ENCODE measurements around the gene C1orf35. TPM values are rescaled to one million over a fixed set of nuclear protein-coding genes. Genes with fewer than 3 reads are reported as not detected.

Gene C1orf35
- total RNA-seq, 1 experiment from 2014 or later = 18.7 TPM

DNA sequence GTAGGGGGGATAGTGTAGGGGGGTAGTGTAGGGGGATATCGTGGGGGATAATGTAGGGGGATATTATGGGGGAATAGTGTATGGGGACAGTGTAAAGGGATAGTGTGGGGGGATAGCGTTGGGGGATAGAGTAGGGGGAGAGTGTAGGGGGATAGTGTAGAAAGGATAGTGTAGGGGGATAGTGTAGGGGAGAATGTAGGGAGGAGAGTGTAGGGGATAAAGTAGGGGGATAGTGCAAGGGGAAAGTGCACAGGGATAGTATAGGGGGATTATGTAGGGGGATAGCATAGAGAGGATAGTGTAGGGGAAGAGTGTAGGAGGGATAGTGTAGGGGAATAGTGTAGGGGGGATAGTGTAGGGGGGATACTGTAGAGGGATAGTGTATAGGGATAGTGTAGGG, 33.0 kb downstream of the C1orf35 start:
- Histone ChIP-seq H3K4me1 (replicated peaks) (no peaks in the 10 kb centered on the region), H3K27ac (no peak overlapping the region)

DNA sequence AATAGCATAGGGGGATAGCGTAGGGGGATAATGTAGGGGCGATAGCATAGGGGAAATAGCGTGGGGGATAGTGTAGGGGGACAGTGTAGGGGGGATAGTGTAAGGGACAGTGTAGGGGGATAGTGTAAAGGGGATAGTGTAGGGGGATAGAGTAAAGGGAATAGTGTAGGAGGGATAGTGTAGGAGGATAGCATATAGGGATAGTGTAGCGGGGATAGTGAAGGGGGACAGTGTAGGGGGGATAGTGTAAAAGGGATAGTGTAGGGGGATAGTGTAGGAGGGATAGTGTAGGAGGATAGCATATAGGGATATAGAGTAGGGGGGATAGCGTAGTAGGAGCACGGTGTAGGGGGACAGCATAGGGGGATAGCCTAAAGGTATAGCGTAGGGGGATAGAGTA, 34.8 kb downstream of the C1orf35 start:
- Histone ChIP-seq H3K27ac (no peak overlapping the region), H3K4me3 (no peak overlapping the region), H3K27me3 (replicated peaks) (peaks cover 7% of the 10 kb centered on the region; the same call in 1 of the 2 replicates), H3K4me1 (replicated peaks) (no peaks in the 10 kb centered on the region), H3K36me3 (no peaks in the 10 kb centered on the region), H3K9me3 (replicated peaks) (no peaks in the 10 kb centered on the region)
- no peak for DNase-seq (ENCODE audit: low read depth in 1 of 2, low spot score in 2 of 2)

More for the DNA sequence above, 33.0 kb downstream of the C1orf35 start:
- Histone ChIP-seq H3K36me3 (no peaks in the 10 kb centered on the region), H3K27me3 (replicated peaks) (peaks cover 7% of the 10 kb centered on the region; the same call in 1 of the 2 replicates), H3K4me3 (no peak overlapping the region), H3K9me3 (replicated peaks) (no peaks in the 10 kb centered on the region)
- no peak for DNase-seq (ENCODE audit: low read depth in 1 of 2, low spot score in 2 of 2)

DNA sequence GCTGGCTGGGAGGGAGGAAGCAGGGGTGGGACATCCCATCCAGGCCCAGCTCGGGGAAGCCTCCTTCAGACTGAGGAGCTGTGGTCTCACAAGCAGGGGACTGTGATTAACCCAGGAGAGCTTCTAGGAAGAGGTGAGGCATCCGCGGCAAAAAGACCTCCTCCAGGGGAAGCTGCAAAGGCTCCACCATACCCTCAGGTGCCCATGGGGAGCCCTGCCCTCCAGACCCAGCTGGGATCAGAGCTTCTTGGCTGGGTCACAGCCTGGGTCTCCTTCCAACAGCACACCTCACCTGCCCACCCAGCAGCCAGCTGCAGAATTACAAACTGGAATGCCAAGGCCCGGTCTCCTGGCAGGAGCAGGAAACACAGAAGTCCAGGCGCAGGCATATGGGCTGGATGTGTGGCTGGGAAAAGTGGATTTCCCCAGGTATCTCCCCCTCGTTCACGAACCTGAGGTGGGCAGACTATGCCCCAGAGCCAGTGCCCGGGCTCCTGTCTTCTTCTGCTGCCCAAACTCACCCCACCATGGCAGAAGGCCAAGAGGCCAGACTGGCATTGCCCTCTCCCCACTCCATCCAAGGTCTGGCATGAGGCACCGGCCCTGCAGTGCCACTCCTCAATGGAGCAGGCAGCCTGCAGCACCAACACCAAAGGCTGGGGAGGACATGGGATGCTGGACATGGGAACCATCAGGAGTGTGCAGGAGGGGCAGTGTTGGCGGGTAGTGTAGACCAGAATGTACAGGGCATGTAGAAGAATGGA, 36.1 kb downstream of the C1orf35 start:
- Histone ChIP-seq H3K4me3 (no peak overlapping the region), H3K36me3 (no peaks in the 10 kb centered on the region), H3K9me3 (replicated peaks) (no peaks in the 10 kb centered on the region), H3K4me1 (replicated peaks) (no peaks in the 10 kb centered on the region), H3K27me3 (replicated peaks) (peaks cover 7% of the 10 kb centered on the region; the same call in 1 of the 2 replicates), H3K27ac (no peak overlapping the region)
- no peak for DNase-seq (ENCODE audit: low read depth in 1 of 2, low spot score in 2 of 2)

DNA sequence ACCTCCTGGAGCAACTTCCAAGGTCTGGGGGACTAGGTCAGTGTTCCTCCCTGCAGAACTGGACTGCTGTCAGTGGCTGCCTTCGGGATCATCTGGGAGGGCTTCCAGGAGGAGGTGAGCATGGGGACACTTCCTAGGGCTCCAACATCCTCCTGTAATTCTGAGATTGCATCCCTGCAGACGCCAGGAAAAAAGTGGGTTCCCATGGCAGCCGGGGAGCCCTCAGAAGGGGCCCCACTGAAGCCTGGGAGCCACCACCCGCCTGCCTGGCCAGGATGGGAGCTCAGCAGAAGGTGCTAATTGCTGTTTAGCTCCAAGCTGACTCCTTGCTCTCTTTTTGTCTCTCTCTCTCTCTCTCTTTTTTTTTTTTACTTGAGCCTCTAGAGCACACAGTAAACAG, 36.7 kb downstream of the C1orf35 start:
- DNase-seq (ENCODE audit: low read depth in 1 of 2, low spot score in 2 of 2) = no peak
- Histone ChIP-seq H3K4me1 (replicated peaks) (no peaks in the 10 kb centered on the region), H3K4me3 (no peak overlapping the region), H3K27me3 (replicated peaks) (peaks cover 7% of the 10 kb centered on the region; the same call in 1 of the 2 replicates), H3K27ac (no peak overlapping the region), H3K9me3 (replicated peaks) (no peaks in the 10 kb centered on the region), H3K36me3 (no peaks in the 10 kb centered on the region)

DNA sequence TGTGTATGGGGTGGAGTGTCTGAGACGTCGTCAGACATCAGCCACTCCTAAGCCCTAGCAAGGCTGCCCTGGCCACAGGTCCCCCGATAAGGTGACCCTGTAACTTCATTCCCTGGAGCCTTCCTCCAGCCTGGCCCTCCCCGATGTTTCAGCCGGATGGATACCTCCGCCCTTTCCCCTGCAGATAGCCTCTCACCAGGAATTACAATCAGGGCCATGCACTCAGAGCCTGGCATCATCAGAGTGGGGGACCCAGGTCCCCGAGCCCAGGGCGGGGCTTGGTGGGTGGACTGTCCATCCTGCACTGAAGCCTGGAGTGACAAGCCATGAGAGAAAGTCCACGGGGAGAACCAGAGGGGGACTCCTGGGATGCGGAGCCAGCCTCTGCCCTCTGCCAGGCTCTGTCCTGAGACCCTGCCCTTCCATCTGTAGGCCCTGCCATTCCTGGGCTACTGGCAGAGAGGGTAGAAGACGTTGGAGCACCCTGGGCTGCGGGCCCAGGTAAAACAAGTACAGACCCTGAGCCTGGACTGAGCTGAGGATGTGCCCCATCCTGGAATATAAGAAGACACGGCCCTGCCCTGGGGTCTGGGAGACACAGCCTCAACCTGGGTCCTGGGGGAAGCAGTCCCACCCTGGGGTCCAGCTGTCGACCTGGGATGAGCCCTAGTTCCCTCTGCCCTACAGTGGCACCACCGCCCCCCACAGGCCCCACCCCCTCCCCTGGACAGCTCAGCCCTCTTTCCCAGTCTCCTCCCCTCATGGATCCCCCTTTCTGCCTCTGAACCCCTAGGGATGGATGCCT, 37.4 kb downstream of the C1orf35 start:
- H3K9me3 ChIP-seq (replicated peaks) = no peaks in the 10 kb centered on the region

DNA sequence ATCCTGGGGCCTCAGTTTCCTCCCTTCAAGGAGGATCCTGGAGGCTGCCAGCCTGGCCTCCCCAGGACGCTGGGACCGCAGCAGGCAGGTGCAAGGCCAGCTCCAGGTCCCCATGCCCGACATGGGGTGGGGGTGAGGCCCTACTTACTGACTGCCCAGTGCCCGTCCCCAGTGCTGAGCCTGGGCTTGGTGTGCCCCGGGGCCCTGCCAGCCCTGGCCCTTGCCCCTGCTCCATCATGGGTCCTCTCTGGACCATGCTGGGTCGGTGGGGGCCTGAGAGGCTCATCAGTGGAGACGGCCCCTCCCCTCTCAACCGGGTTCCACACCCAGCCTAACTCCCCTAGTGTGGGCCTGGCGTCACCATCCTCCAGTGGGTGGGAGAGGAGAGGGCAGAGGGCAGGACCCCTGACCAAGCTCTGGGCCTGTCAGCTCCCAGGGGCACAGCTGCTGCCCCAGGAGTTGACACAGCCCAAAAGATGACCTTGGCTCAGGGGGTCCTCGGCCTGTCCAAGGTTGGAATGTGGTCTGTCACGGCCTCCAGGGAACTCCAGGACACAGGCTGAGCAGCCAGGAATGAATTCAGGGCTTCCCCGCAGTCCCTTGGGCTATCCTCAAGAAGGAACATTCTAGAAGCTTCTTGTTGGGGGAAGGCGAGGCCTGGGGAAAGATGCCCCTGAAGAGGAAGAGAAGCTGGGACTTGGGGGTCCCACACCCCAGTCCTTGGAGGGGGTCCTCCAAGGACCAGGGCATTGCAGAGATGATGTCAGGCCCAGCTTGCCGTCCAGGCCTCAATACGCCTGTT, 38.2 kb downstream of the C1orf35 start:
- no peaks in the 10 kb centered on the region for H3K36me3 ChIP-seq

More for the DNA sequence above, 37.4 kb downstream of the C1orf35 start:
- peaks cover 6% of the 10 kb centered on the region for H3K4me1 ChIP-seq (replicated peaks)
- H3K4me3 ChIP-seq = no peak overlapping the region
- peaks cover 7% of the 10 kb centered on the region; the same call in 1 of the 2 replicates for H3K27me3 ChIP-seq (replicated peaks)
- H3K27ac ChIP-seq = no peak overlapping the region
- H3K36me3 ChIP-seq = no peaks in the 10 kb centered on the region
- no peak for DNase-seq (ENCODE audit: low read depth in 1 of 2, low spot score in 2 of 2)

DNA sequence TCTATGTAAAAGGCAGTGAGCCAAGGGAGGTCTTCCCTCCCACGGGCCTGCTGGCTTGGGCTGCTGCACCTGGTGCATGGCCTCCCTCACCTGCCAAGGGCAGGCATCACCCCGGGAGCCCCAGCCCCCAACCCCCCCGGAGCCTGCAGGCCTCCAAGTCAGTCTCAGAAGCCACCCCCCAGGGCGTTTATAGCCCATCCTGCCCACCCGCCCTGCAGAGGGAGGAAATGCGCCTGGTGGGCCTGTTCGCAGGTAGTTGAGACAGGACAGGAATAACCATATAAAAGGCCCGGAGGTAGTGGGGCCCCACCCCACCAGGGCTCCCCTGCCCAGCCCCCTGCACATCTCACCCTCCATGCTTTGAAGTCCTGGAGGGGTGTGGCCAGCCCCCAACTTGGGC, 38.8 kb downstream of the C1orf35 start:
- H3K36me3 ChIP-seq = no peaks in the 10 kb centered on the region
- no peak overlapping the region for H3K27ac ChIP-seq
- H3K9me3 ChIP-seq (replicated peaks) = no peaks in the 10 kb centered on the region
- H3K4me1 ChIP-seq (replicated peaks) = peaks cover 17% of the 10 kb centered on the region
- peaks cover 12% of the 10 kb centered on the region for H3K27me3 ChIP-seq (replicated peaks)
- no peak overlapping the region for H3K4me3 ChIP-seq
- no peak for DNase-seq (ENCODE audit: low read depth in 1 of 2, low spot score in 2 of 2)

More for the DNA sequence above, 38.2 kb downstream of the C1orf35 start:
- no peak overlapping the region for H3K4me3 ChIP-seq
- peaks cover 14% of the 10 kb centered on the region for H3K4me1 ChIP-seq (replicated peaks)
- H3K9me3 ChIP-seq (replicated peaks) = no peaks in the 10 kb centered on the region
- peaks cover 7% of the 10 kb centered on the region; the same call in 1 of the 2 replicates for H3K27me3 ChIP-seq (replicated peaks)
- no peak overlapping the region for H3K27ac ChIP-seq
- no peak for DNase-seq (ENCODE audit: low read depth in 1 of 2, low spot score in 2 of 2)

DNA sequence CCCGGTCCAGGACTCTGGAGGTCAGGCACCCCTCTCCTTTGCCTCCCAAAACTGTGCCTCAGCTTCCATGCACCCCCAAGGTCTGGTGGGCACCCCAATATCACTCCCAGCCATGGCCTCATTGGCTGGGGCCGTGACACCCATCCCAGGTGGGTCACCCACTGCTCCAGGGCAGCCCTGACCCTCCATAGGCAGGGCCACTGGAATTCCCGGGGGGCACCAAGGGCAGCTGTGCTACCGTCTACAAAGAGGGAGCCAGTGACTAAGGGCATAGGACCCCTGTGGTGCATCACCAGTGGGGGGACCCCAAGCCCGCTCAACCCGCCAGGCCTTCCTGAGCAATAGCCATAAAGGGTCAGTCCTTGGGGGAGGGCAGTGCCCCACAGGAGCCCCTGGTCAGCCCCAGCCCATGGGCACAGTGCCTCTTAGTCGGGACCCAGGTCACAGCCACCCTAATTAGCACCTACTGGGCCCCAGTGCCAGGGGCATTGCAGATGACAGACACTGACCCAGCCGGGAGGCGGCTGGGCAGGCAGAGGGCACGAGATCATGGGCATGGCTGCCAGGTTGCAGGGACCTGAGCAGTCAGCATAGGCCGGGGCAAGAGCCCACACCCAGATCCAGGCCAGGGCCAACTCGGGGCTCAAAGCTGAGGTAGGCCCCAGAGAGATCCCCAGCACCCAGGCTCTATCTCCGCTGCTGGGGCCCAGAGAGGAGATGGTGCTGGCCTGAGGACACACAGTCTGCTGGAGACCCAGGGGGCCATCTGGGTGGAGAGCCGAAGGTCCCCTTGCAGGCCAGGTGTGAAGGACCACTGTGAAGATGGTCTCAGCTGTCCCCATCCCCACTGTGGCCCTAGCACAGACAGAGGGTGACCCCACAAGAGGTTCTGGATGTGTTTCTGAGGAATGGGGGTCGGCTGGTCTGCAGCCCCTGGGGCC, 39.6 kb downstream of the C1orf35 start:
- peaks cover 17% of the 10 kb centered on the region for H3K4me1 ChIP-seq (replicated peaks)
- DNase-seq (ENCODE audit: low read depth in 1 of 2, low spot score in 2 of 2) = no peak
- no peaks in the 10 kb centered on the region for H3K9me3 ChIP-seq (replicated peaks)
- H3K27ac ChIP-seq = no peak overlapping the region
- peaks cover 20% of the 10 kb centered on the region for H3K27me3 ChIP-seq (replicated peaks)
- no peaks in the 10 kb centered on the region for H3K36me3 ChIP-seq
- no peak overlapping the region for H3K4me3 ChIP-seq

DNA sequence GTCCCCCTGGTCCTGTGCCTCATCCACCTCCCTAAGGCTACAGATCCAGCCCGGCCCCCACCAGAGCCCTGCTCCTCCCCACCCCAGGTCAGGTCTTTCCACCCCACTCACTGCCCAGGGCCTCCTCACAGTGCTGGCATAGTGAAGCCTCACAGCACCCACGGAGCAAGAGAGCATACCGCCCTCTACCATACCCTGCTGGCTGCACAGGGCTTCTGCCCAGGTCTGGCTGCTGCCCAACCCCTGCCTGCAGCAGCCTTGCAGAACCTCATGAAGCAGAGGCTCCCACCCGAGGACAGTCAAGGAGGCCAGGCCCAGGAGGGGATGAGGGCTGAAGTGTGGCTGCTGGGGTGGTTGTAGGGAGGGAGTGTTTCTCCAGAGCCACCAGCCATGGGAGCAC, 40.3 kb downstream of the C1orf35 start:
- DNase-seq (ENCODE audit: low read depth in 1 of 2, low spot score in 2 of 2) = no peak
- H3K4me1 ChIP-seq (replicated peaks) = peaks cover 17% of the 10 kb centered on the region
- peaks cover 27% of the 10 kb centered on the region for H3K27me3 ChIP-seq (replicated peaks)
- no peaks in the 10 kb centered on the region for H3K36me3 ChIP-seq
- H3K4me3 ChIP-seq = no peak overlapping the region
- H3K27ac ChIP-seq = no peak overlapping the region
- H3K9me3 ChIP-seq (replicated peaks) = no peaks in the 10 kb centered on the region

DNA sequence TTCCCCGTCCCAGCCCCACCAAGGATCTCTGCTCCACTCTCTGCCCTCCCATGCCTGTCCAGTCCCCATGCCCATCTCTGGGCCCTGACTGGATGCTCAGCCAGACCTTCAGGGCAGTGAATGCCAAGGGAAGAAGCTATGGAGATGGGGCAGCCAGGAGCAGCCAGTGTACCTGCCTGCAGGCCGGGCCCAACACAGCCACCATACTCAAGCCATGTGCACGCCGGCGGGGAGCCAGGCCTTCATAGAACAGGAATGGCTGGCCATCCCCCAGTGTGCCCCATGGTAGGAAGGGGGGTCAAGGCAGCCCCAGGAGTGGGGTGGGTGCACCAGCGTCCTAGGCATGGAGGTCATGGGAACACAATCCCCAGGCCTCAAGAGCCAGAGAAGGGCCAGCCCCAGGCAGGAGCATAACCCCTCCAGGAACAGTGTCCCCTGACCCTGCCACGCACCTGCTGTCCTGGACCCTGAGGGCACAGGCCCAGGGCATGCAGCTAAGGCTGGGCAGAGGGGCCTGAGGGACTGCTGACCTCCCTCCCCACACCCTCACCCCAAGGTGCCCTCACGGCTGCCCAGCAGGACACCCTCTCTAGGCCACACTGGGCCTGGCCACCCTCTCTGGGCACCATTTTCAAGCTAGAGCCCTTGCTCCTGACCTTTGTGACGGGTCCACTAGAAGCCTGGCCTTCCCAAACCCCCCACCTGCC, 40.9 kb downstream of the C1orf35 start:
- no peak for DNase-seq (ENCODE audit: low read depth in 1 of 2, low spot score in 2 of 2)
- Histone ChIP-seq H3K9me3 (replicated peaks) (no peaks in the 10 kb centered on the region), H3K27me3 (replicated peaks) (peaks cover 29% of the 10 kb centered on the region)

DNA sequence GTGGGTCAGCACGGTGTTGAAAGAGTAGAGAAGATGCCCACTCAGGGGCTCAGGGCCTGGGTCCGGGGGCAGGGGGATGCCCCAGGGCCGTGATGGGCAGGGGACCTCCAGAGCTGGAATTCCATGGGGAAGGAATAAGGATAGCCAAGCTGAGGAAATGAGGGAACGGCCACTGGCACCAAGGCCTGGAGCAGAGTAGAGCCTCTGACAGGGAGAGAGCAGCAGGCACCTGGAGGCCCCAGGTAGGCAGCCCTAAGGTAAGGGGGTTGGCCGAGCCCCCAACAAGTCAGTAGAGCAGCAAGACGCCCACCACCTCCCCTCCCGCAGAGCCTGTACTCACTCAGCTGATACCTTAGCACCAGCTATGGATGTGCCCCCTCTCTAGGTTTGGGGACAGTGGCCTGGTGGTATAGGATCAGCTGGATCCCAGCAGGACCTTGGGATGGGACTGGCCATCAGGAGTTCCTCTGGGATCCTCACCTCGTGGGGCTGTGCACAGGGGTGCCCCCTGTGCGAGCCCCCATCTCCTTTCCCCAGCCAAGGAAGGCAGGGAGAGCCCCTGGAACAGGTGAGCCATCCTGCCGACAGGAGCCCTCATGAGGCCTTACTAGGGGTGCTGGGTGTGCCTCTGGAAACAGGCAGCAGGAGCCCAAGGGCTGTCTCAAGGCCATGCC, 41.6 kb downstream of the C1orf35 start:
- H3K27ac ChIP-seq = no peak overlapping the region

More for the DNA sequence above, 40.9 kb downstream of the C1orf35 start:
- Histone ChIP-seq H3K27ac (no peak overlapping the region), H3K4me1 (replicated peaks) (peaks cover 17% of the 10 kb centered on the region), H3K4me3 (no peak overlapping the region), H3K36me3 (no peaks in the 10 kb centered on the region)

More for the DNA sequence above, 41.6 kb downstream of the C1orf35 start:
- DNase-seq (ENCODE audit: low read depth in 1 of 2, low spot score in 2 of 2) = no peak
- Histone ChIP-seq H3K4me3 (no peak overlapping the region), H3K4me1 (replicated peaks) (peaks cover 17% of the 10 kb centered on the region), H3K36me3 (no peaks in the 10 kb centered on the region), H3K9me3 (replicated peaks) (no peaks in the 10 kb centered on the region), H3K27me3 (replicated peaks) (peaks cover 31% of the 10 kb centered on the region)
